Measurements from ENCODE around the gene CAMTA1. TPM values are rescaled to one million over a fixed set of nuclear protein-coding genes. Genes with fewer than 3 reads are reported as not detected.

CAMTA1 gene
- total and polyA plus RNA-seq, 9 of the 15 experiments (the other 6 are each of a cell fraction or from before 2014, with no cell fraction given) = 43.9 to 161 (median 65.9) TPM

GRCh38 chr1:7505771-7506453, 720.7 kb downstream of the CAMTA1 start:
- no peaks in the 10 kb centered on the region for H3K79me2 ChIP-seq (ENCODE audit: control insufficient read depth, insufficient read depth, low read length)
- no peak overlapping the region for H3K9ac ChIP-seq (ENCODE audit: insufficient read depth in 1 of 2, low read depth in 2 of 2, low read length in 2 of 2)
- FAIRE-seq (no peak), ATAC-seq (no peak), DNase-seq (ENCODE audit: extremely low read depth in 1 of 4, low spot score in 3 of 4) (no peak)
- TF ChIP-seq CREB5 (CRISPR knock-in tag; IDR thresholded peaks at IDR 0.05) (no peak), TFAP4 (CRISPR knock-in tag; IDR thresholded peaks at IDR 0.05; ENCODE audit: borderline replicate concordance) (no peak), BRD4 (IDR thresholded peaks at IDR 0.05) (no peak), ZBTB12 (CRISPR knock-in tag; IDR thresholded peaks at IDR 0.05) (no peak), ZNF408 (CRISPR knock-in tag; IDR thresholded peaks at IDR 0.05; ENCODE audit: low read depth) (no peak), HMG20B (CRISPR knock-in tag; IDR thresholded peaks at IDR 0.05) (no peak), NFATC3 (IDR thresholded peaks at IDR 0.05) (no peak), SRSF1 (IDR thresholded peaks at IDR 0.05; ENCODE audit: low read depth, low read length) (no peak), SOX6 (IDR thresholded peaks at IDR 0.05) (no peak), KDM1A (IDR thresholded peaks at IDR 0.05) (no peak), PCBP1 (IDR thresholded peaks at IDR 0.05; ENCODE audit: low read depth, low read length, poor library complexity, severe bottlenecking) (no peak), RFX1 (IDR thresholded peaks at IDR 0.05) (no peak), RBFOX2 (IDR thresholded peaks at IDR 0.05; ENCODE audit: low read depth, low read length) (no peak)
- TF ChIP-seq, protein P1, sequence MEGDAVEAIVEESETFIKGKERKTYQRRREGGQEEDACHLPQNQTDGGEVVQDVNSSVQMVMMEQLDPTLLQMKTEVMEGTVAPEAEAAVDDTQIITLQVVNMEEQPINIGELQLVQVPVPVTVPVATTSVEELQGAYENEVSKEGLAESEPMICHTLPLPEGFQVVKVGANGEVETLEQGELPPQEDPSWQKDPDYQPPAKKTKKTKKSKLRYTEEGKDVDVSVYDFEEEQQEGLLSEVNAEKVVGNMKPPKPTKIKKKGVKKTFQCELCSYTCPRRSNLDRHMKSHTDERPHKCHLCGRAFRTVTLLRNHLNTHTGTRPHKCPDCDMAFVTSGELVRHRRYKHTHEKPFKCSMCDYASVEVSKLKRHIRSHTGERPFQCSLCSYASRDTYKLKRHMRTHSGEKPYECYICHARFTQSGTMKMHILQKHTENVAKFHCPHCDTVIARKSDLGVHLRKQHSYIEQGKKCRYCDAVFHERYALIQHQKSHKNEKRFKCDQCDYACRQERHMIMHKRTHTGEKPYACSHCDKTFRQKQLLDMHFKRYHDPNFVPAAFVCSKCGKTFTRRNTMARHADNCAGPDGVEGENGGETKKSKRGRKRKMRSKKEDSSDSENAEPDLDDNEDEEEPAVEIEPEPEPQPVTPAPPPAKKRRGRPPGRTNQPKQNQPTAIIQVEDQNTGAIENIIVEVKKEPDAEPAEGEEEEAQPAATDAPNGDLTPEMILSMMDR (IDR thresholded peaks at IDR 0.05 in 2 of 3, conservative IDR thresholded peaks at IDR 0.05 in 1 of 3; ENCODE audit: insufficient read depth in 2 of 3, low read depth in 1 of 3, low read length in 3 of 3) = no peak
- 16% methylated on average over 16 of the region's 16 CpGs for WGBS (ENCODE audit: insufficient coverage, low coverage, missing lambda C conversion rate)
- no peak overlapping the region for H2AFZ ChIP-seq (ENCODE audit: low read depth, low read length)
- H3K4me1 ChIP-seq (replicated peaks in 1 of 2; ENCODE audit: control insufficient read depth in 2 of 2, insufficient read depth in 2 of 2, low read length in 2 of 2) = no peaks in the 10 kb centered on the region; a peak in 1 of 5 replicates
- H3K4me2 ChIP-seq (ENCODE audit: insufficient read depth, low read length) = no peak overlapping the region
- ChIA-PET POLR2A (no interaction called here), CTCF (ENCODE audit: low intra/inter-chr PET ratio) (no interaction called here)
- H3K9me1 ChIP-seq (ENCODE audit: control insufficient read depth, insufficient read depth, low read length) = no peaks in the 10 kb centered on the region
- BruUV-seq (replicated peaks) = no TSS peak
- H3K36me3 ChIP-seq (ENCODE audit: control insufficient read depth, insufficient read depth, low read length) = no peaks in the 10 kb centered on the region
- no peak overlapping the region for H3K4me3 ChIP-seq
- peaks cover 2 to 12% of the 10 kb centered on the region in 2 experiments; a peak in 2 of 5 replicates for H3K27me3 ChIP-seq (ENCODE audit: control insufficient read depth in 2 of 2, insufficient read depth in 2 of 2, low read length in 2 of 2)
- intact Hi-C loops (cut with micrococcal nuclease) (no loop called here), in situ Hi-C loops (cut with MboI) (no loop called here)
- H3K27ac ChIP-seq (ENCODE audit: extremely low read depth, low read depth, low read length) = no peak overlapping the region
- no peaks in the 10 kb centered on the region; the same call in 1 of the 2 replicates for H4K20me1 ChIP-seq (replicated peaks; ENCODE audit: control insufficient read depth, insufficient read depth, low read length)
- H3K9me3 ChIP-seq (replicated peaks; ENCODE audit: control insufficient read depth, insufficient read depth, low read depth, low read length) = no peaks in the 10 kb centered on the region
